NCI-H2081 treated with DMSO at 0.1 percent for 48 hours (cell line): ENCODE data around the gene PNPLA2.
A peak's percentile ranks its signal among the peaks of the same experiment; 100 is the strongest.

Source experiments
- DNase-seq: peaks from one replicate; lab custom pipeline; 2025; lab: John Stamatoyannopoulos, UW

Gene PNPLA2

DNA sequence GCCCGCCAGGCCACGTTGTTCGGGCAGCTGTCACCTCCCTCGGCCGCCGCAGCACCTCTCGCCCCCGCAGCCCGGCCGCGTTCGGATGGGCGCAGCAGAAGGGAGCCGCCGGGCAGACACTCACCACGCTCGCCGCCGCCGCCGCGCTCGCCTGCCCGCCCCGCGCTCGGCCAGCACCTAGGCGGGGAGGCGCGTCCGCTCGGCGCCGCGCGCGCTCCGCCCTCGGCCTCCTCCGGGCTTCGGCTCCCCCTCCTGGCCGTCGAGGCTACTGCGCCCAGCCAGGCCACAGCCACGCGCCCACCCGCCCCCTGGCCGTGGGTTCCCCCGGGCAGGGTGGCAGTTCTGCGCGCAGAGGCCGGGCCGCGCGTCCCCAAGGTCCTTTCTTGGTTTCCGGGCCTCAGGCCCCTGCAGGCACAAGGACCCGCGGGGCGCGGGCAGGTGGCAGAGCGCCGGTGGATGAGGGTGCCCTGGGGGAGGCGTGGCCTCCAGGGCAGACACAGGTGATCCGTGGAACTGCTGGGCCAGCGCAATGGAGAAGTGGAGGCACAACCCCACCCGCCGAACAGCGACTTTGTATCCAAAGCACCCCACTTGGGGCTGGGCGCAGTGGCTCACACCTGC lies 20.5 kb upstream of the PNPLA2 start, which contains the start of gene SLC25A22:
SLC25A22 (minus strand) TSS at position 189 of the 621 bp plus-strand sequence. CDS start 3,275 bp downstream, outside the sequence.
- no peak for DNase-seq

DNA sequence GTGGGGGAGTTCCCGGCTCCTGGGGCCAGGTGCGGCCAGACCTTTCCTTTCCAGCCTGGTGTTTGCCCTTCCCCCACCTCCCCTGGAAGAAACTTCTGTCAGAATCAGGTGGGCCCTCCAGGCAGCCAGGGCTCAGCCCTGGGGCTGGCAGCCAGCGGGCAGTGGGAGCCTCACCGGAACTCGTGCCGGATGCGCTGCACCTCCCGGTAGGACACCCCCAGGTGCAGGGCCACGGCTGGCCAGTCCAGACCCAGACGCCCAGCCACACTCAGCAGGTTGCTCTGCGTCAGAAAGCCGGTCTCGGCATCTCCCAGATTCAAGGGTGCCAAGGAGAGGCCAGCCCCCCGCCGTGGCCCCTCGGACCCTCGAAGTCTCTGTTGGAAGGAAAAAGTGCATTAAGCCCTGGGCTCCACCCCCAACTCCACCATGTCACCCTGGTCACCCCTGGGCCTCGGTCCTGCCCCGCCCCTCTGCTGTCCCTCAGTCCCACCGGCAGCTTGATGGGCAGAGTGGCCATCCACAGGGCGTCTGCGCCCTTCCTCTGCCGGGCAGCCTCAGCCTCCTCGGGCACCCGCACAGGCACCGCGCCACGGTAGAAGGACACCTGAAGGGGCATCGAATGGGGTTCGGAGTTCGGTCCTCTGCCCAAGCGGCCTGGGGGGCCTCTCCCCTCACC lies 18.9 kb upstream of the PNPLA2 start:
- no peak for DNase-seq

DNA sequence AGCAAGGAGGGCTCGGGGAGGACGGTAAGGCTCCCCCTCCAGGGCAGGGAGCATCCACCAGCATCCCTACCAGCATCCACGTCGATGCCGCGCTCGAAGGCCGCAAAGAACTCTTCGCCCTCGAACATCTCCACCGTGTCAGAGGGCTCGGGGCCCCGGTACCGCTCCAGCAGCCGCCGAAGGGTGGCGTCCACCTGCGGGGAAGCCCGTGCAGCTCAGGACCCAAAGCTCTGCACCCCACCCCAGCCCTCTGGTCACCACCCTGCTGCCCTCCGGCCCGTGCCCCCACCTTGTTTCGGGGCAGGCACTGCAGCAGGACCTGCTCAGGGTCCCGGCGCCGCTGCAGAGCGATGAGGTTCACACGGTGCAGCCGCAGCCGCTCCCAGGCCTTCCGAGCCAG lies 18.2 kb upstream of the PNPLA2 start:
- no peak for DNase-seq

DNA sequence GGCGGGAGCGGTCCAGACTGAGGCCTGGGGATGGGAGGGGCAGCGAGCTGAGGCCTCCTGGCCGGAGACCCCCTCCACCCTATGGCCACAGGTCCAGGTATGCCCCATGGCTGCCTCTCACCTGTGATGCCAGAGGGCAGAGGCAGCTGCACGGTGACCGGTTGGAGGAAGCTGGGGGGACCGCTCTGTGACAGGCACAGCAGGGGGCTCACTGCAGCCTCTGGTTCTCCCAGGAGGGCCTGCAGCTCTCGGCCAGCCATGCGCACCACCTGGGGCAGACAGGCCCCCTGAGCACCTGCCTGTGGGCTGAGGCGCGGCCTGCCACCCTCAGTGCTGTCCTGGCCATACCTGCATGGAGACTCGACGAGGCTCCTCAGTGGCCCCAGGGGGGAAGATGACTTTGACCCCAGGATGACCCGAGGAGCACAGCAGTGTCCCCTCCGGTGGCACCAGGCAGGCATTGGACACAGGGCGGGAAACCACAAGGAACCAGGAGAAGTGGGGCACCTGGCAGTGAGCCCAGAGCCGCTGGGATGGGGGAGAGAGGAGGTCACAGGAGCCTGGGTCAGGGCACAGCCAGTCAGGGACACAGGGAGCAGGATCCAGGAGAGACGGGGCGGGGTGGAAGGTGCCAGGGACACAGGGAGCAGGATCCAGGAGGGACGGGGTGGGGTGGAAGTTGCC lies 17.5 kb upstream of the PNPLA2 start:
- DNase-seq, result no peak

DNA sequence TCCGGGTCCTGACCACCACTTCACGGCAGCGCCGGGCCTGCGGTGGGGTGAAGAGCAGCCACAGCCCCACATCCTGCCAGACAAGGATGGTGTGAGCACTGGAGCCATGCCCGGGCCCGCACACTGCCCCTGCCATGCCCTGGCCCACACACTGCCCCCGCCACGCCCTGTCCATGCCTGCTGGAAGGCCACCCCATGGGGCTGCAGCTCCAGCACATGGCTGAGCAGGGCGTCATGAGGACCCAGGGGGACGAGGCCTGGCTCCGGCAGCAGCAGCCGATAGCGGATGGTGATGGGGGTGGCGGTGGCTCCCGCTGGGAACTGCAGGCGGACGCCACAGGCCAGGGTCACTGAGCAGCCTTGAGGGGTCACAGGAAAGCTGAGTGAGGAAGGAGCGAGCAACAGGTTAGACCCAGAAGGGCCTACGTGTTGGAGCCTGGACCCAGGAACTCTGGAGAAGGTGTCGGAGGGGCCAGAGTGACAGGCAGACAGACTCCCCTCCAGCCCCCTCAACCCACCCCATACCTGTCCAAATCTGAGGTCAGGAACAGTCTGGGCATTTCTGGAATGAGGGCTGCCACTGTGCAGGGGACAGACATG lies 16.6 kb upstream of the PNPLA2 start:
- no peak for DNase-seq

DNA sequence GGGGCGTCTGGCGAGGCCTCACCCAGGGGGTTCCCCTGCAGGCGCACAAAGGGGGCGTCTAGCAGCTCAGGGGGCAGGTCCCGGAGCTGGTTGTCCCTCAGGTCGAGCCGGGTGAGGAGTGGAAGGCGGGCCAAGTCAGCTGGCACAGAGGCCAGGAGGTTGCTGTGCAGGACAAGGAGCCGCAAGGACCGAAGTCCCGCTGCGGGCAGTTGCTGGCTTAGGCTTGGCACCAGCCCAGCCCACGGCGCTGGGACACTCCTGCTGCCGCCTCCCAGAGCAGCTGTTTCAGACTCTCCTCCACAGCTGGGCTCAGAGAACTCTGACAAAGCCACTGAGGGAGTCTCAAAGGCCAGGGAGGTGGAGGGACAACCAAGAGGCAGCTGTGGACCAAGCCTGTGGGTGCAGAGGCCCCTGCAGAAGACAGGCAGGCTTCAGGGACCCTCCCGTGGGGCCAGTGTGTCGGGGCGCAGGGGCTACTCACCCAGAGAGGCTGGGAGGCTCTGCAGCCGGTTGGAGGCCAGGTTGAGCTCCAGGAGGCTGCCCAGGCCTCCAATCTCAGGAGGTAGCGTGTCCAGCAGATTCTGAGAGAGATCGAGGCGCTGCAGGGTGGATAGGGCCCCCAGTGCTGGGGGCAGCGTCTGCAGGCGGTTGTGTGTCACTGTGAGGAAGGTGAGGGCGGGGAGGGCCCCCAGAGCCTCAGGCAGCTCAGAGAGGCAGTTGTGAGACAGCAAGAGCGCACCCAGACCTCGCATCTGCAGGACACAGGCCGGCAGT lies 15.8 kb upstream of the PNPLA2 start:
- DNase-seq, result no peak

DNA sequence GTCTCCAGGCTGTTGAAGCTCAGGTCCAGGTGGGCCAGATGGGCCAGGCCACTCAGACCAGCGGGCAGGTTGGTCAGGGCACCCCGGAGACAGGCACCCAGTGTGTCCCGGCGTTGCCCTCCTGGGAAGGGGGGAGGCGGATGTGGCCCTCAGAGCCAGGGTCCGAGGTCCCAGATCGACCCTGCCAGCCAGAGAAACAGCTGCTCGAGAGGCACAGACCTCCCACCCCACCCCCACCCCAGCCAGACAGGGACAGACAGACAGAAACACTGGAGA lies 15.3 kb upstream of the PNPLA2 start:
- no peak for DNase-seq

DNA sequence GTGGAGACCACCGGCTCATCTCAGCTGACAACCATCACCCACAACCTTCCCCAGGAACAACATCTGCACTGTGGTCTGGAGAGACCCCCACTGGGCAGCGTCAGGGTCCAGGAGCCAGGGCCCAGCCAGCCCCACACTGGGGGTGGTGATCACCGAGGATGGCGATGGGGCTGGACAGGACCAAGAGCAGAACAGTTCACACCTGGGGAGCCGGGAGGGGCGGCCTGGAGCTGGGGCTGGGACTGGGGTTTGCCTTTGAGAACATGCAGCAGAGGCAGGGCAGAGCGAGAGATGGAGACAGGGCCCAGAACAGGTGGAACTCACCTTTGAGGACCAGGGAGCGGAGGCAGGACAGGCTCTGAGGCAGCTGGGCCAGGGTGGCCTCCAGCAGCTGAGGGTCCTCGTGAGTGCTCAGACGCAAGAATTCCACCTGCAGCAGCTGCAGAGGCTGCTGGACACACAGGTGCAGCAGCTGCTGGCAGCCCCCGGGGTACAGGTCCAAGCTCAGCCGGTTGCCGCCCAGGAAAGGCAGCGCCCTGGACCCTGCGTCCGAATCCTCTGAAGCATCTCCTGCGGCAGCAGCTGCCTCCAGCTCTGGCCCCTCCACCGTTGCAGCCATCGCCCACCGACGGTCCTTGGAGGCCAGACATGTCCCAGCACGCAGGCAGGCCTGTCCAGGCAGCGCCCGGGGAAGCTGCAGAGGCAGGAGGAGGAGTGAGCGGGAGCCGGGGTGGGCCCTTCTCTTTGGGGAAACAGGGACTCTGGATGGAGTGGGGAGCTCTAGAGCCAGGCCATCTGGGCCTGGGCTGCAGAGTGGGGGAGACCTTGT lies 14.7 kb upstream of the PNPLA2 start:
- DNase-seq, result no peak

DNA sequence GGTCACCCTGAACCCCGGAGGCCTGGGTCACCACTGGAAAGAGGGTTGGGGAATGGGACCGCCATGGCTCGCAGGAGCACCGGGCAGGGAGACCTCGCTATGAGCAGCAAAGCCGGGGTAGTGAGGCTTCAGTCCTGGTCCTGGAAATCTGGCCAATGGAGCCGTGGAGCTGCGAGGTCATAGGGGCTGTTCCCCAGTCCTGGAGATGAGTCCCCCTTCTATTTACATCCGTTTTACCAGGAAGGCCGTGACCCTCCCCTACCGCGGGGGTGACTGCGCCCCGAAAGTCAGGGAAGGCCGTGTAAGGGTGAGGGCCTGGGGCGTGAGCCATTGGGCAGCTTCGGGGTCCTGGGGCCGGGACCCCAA lies 14.1 kb upstream of the PNPLA2 start:
- DNase-seq, result no peak

DNA sequence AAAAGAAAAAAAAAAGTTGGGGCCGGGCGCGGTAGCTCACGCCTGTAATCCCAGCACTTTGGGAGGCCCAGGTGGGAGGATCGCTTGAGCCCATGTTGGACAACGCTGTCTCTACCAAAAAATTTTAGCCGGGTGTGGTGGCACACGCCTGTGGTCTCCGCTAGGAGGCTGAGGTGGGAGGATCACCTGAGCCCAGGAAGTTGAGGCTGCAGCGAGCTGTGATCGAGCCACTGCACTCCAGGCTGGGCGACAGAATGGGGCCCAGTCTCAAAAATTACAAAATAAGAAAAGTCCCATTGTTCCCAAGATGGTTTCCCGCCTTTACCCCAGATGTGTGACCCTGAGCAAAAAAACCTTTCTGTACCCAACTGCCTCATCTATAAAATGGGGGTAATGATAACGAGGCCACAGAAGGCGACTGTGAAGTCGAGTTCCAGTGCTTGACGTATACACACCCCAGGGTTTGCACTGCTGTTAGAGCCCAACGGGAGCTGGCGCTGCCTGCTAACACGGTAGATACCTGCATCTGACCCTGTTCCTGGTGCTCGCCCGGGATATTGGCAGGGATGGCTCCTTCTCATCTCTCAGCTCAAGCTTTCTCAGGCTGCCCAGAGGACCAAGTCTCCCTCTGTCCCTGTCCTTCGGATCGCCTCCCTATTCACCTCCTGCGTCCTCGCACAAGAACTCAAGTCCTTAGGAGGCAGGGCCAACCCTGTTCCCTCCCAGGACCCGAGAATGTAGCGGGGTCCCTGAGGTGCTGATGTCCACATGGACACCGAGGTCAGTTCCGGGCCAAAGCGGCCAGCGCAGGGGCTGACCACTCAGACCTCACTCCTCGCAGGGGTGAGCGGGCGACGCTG lies 10.1 kb upstream of the PNPLA2 start:
- no peak for DNase-seq

DNA sequence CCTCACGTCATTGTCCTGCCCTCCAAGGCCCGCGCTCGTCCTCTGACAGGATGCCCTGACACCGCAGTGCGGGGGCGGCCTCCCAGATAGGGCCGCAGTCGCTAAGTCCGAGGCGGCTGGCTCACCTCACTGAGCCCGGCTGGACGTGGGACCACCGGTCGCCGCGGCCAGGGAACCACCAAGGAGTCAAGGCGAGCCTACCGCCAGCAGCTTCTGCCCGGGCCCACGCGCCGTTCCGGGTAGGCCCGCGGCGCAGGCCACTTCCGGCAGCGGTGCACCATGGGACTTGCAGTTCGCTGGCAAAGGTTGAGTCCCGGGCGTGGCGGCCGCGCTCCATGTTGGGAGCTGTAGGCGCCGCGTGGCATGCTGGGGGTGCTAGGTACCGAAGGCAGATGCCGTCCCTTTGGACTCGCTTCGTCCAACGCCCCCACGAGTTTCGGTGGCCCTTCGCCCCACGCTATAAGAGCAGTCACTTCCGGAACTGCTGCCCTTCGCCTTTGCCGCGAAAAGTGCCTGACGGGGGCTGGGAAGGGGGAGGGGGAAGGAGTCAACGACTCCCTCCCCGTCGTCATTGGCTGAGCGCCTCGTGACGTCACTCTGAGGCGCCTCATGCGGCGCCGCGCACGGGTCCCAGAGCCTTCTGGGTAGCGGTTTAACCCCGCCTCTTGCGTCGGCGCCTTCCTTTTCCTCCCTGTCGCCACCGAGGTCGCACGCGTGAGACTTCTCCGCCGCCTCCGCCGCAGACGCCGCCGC lies 9.3 kb upstream of the PNPLA2 start, which contains the start of gene RPLP2:
RPLP2 (plus strand) TSS at position 681 of the 753 bp plus-strand sequence. CDS start 268 bp downstream, outside the sequence.
- DNase-seq, result peak; percentile 87

DNA sequence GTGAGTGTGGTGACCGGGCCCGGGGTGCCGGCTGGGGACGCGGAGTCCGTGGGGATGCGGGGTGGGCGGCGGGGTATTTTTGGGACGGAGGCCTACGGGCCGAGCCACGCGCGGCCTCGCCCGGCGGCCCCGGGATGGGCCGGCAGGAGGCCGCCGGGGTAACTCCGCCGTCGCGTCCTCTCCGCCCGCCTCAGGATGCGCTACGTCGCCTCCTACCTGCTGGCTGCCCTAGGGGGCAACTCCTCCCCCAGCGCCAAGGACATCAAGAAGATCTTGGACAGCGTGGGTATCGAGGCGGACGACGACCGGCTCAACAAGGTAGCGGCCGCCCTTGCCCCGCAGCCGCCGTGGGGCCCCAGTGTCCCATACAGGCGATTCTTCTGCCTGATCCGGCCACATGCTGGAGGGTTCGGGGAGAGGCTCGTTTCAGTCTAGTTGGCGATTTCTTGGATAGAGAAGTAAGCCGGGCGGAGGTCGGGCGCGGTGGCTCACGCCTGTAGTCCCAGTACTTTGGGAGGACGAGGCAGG lies 8.6 kb upstream of the PNPLA2 start:
- no peak for DNase-seq

DNA sequence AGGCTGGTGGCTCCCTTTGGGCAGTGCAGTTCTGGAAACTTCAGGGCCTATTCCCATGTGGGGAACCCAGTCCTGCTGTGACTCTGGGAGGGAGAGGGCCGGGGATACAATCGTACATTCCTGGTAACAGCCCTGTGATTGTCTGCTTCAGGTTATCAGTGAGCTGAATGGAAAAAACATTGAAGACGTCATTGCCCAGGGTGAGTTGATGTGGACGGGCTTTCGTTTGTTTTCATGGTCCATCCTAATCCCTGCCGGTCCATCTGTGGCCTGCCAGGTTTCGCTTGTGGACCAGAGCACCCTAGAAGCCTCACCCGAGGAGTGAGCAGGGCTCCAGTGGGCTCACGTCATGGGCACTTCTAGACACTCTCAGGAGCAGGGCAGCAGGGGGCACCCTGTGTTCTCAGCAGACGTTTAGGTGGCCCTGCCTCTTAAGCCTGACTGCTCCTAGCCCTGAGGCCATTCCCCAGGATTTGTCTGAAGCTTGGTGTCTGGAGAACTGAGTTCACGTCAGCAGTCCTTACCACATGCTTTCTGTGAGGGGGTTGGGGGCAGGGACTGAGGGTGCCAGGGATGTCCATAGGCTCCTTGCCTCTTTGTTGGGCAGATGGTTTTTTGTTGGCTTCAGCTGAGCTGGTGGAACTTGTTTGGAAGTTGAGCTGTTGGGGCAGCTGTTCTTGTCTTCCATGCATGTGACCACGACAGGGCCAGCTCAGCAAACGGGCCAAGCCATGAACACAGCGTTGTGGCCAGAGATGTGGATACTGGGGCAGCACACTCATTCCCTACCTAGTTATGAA lies 7.1 kb upstream of the PNPLA2 start:
- DNase-seq, result no peak

DNA sequence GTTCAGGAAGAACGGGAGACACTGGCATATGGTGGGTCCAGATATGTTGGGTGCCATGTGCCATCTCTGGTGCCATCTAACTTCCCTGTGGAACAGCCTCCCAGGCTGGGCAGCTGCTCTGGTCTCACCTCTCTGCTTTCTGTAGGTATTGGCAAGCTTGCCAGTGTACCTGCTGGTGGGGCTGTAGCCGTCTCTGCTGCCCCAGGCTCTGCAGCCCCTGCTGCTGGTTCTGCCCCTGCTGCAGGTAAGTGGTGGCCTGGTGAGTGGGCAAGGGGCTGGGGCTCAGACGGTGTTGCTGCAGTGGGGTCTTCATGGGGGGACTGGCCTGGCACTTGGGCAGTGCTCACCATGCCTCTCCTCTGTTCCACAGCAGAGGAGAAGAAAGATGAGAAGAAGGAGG lies 6.3 kb upstream of the PNPLA2 start:
- DNase-seq, result no peak

DNA sequence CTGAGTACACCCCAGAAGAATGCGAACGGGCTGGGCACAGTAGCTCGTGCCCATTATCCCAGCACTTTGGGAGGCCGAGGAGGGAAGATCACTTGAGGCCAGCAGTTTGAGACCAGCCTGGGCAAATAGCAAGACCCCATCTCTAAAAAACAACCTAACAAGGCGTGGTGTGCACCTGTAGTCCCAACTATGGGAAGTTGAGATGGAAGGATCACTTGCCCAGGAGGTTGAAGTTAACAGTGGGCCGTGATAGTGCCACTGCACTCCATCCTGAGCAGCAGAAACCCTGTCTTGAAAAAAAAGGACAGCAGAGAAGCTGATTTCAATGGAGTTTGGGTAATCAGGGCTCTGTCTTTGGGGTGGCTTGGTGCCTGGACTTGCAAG lies 5.7 kb upstream of the PNPLA2 start:
- DNase-seq, result no peak

DNA sequence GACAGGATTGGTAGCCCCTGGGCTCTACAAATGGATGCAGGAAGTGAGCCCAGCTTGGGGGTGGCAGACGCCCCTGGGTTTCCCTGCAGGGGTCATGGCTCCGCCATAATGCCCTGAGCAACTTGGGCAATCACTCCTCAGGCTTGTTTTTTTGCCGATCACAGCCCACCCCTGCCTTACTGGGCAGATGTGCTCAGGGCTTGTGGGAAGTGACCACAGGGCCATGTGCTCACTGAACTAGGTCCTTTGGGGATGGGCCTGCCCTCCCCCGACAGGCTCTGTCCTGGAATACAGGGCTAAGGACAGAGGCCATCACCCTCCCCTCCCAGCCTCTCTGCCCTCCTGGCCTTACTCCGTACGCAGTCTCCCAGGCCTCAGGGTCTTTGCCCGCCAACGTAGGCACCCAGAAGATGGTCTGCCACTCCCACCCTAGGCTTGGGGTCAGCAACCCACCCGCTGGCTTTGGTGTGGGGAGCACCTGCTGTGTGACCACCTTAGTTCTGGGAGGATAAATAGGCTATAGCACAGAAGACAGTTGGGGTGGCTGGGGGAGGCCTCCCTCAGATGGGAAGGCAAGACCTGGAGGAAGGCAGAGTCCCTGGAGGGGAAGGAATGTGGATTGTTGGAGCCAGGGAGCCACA lies 5.1 kb upstream of the PNPLA2 start:
- no peak for DNase-seq

DNA sequence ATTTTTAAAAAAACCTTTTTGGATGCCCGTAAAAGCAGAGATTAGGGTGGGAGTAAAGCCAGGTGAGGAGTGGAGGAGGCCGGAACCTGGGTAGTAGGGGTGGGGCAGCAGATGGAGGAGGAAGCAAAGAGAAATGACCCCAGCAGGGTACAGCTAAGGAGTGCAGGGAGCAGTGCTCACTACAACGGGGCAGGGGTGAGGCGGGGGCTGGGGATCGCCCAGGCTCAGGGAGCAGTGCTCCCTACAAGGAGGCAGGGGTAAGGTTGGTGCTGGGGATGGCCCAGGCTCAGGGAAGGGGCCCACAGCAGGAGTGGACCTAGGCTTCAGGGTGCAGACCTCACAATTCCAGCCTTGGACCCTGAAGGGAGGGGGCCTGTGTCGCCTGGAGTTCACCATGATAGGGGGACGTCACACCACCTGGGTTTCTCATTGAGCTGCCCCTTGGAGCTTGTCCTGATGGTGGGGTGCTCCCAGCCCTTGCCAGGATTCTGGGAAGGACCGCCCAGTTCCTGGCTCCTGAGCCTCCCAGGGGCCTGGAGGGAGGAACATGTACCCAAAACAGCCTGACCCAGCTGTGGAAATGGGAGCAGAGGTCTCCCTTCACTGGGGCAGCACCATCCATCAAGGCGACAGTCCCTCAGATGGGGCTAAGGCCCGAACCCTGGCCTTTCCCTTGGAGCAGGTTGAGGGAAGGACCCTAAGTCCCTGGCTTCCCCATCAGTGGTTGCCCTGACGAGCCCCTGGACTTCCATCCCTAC lies 2.9 kb upstream of the PNPLA2 start:
- DNase-seq, result no peak

DNA sequence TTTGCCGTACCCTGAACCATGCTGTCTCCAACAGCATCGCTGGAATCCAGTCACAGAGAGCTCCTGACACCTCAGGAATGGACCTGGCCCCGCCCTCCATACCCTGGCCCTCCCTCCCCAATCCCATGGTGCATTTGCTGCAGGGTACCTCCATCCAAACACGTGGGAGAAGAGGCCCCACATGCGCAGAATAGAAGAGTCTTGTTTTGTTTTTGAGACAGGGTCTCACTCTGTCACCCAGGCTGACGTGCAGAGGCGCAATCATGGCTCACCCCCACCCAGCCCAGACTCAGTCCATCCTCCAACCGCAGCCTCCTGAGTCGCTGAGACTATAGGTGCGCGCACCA lies 2.3 kb upstream of the PNPLA2 start:
- DNase-seq, result no peak
